Uterus (tissue), 4 donors: ENCODE measurements around the gene TNFSF9. TPM values are rescaled to one million over a fixed set of nuclear protein-coding genes. Genes with fewer than 3 reads are reported as not detected.

Source experiments
- DNase-seq, 2 donors: peaks; one replicate each; pipeline ENCODE4 v3.0.0-alpha.2; 2019 to 2020
- H3K27ac ChIP-seq, 2 donors: fragments of 200-600 bp; sonication (generic); 1 replicate in 1 of 2; 2 replicates in 1 of 2; pipeline ENCODE4 v1.5.1; 2016 to 2018
- H3K27me3 ChIP-seq, 2 donors: fragments of 200-600 bp; sonication (generic); one replicate each; pipeline ENCODE4 v1.5.1; 2018 to 2019; ENCODE audit warnings: control low read depth in 1 of 2
- H3K36me3 ChIP-seq, 2 donors: fragments of 200-600 bp; sonication (generic); one replicate each; pipeline ENCODE4 v1.5.1; 2019; ENCODE audit warnings: control low read depth in 1 of 2
- H3K4me1 ChIP-seq, 2 donors: fragments of 200-600 bp; sonication (generic); one replicate each; pipeline ENCODE4 v1.5.1; 2018 to 2019; ENCODE audit warnings: control low read depth in 1 of 2
- H3K4me3 ChIP-seq, 2 donors: fragments of 200-600 bp; sonication (generic); 1 replicate in 1 of 2; 2 replicates in 1 of 2; pipeline ENCODE4 v1.5.1; 2018 to 2019; ENCODE audit warnings: mild to moderate bottlenecking in 1 of 2
- H3K9me3 ChIP-seq, 2 donors: fragments of 200-600 bp; sonication (generic); one replicate each; pipeline ENCODE4 v1.5.1; 2019; ENCODE audit warnings: control low read depth in 1 of 2
- CTCF ChIP-seq, 4 experiments: fragments of 200-600 bp in 2 of 4; fragments of 450-650 bp in 2 of 4; sonication (generic) in 2 of 4; IDR thresholded peaks; one replicate each; pipeline ENCODE4 v1.5.1; 2016 to 2019; ENCODE audit warnings: antibody characterized with exemption in 4 of 4, mild to moderate bottlenecking in 2 of 4, moderate library complexity in 1 of 4
- POLR2A ChIP-seq, 2 donors: fragments of 450-650 bp; IDR thresholded peaks; one replicate each; pipeline ENCODE4 v1.6.1; 2016; ENCODE audit warnings: antibody characterized with exemption in 2 of 2, mild to moderate bottlenecking in 1 of 2, moderate library complexity in 1 of 2
- intact Hi-C: fragments of 100-400 bp; cut with DNase I; formaldehyde crosslinking; loops from one replicate; pipeline ENCODE4 v1.15.1; 2023; ENCODE audit warnings: low total_unique reads
- total RNA-seq, 4 donors: library from RNA; depleted of rRNA in 3 of 4; stranded (reverse); fragments of >200 nt in 3 of 4; gene quantifications; one replicate each; pipeline versions ENCODE4 v1.1.0 to v1.2.4, GENCODE V29; 2014 to 2023
- donor health status: DM: yes; HTN: yes; CAD: no.

The TNFSF9 gene
- total RNA-seq, 4 donors from 2014 or later: 0.28 TPM; not detected in 3

GRCh38 chr19:6484831-6485230 lies 46.0 kb upstream of the TNFSF9 start:
- no peaks in the 10 kb centered on the region for H3K36me3 ChIP-seq
- no peaks in the 10 kb centered on the region for H3K27me3 ChIP-seq
- no peaks in the 10 kb centered on the region for H3K4me1 ChIP-seq
- no peak overlapping the region for H3K27ac ChIP-seq
- no peak for DNase-seq
- TF ChIP-seq CTCF (IDR thresholded peaks at IDR 0.05): no peak
- TF ChIP-seq POLR2A (IDR thresholded peaks at IDR 0.05): no peak
- no peaks in the 10 kb centered on the region for H3K9me3 ChIP-seq
- intact Hi-C loops: no loop called here
- no peak overlapping the region for H3K4me3 ChIP-seq

DNA sequence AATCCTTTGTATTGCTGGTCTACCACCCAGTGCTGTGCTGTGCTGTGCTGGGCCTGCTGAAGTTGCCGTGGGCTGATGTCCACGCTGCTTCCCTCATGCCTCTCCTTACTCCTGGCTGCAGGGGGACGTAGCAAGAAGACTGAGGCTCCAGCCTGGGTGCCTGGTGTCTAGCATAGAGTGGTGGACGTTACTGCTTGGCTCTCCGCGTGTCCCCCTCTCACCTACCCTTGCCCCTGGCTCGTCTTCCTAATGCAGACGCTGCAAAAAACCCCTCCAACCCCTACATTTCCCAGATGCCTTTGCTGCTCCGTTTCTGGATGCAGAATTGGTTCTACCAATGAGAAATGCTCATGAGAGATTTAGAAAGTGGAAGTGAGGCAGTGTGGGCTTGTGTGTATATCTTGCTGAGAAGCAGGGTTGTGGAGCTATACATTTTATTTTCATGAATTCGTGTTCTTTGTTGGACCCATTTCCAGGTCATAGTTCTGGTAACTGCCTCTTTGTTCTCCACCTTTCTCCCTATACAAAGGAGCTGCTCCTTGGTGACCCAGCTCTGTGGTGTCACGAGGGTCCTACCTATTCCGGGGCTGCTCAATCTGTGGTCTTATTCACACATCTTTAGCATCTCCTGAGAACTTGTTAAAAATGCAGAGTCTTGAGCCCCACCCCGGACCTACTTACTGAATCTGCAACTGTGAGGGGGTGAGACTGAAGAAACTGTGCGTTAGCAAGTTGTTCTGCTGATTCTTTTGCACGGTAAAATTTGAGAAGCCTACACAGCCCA lies 41.4 kb upstream of the TNFSF9 start:
- H3K27me3 ChIP-seq: no peaks in the 10 kb centered on the region
- H3K9me3 ChIP-seq: no peaks in the 10 kb centered on the region
- no peaks in the 10 kb centered on the region for H3K36me3 ChIP-seq
- no peak for DNase-seq
- H3K27ac ChIP-seq: no peak overlapping the region
- H3K4me1 ChIP-seq: no peaks in the 10 kb centered on the region
- H3K4me3 ChIP-seq: no peak overlapping the region
- intact Hi-C loops: no loop called here
- TF ChIP-seq POLR2A (IDR thresholded peaks at IDR 0.05) (no peak), CTCF (IDR thresholded peaks at IDR 0.05) (no peak)

DNA sequence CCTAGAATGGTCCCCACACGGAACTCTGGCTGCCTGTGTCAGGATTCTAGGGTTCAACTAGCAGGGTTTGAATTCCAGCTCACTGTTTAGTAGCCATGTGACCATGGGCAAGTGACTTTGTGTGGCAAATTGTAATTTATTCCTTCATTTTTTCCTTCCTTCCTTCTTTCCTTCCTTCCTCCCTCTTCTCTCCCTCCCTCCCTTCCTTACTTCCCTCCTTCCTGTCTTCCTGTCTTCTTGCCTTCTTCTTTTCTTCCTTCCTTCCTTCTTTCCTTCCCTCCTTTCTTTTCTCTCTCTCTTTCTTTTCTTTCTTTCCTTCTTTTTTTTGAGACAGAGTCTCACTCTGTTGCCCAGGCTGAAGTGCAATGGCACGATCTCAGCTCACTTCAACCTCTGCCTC lies 40.7 kb upstream of the TNFSF9 start:
- no peak for DNase-seq
- Histone ChIP-seq H3K9me3 (no peaks in the 10 kb centered on the region), H3K27me3 (no peaks in the 10 kb centered on the region), H3K27ac (no peak overlapping the region), H3K36me3 (no peaks in the 10 kb centered on the region), H3K4me3 (no peak overlapping the region), H3K4me1 (no peaks in the 10 kb centered on the region)
- TF ChIP-seq CTCF (IDR thresholded peaks at IDR 0.05) (no peak), POLR2A (IDR thresholded peaks at IDR 0.05) (no peak)
- intact Hi-C loops: no loop called here

DNA sequence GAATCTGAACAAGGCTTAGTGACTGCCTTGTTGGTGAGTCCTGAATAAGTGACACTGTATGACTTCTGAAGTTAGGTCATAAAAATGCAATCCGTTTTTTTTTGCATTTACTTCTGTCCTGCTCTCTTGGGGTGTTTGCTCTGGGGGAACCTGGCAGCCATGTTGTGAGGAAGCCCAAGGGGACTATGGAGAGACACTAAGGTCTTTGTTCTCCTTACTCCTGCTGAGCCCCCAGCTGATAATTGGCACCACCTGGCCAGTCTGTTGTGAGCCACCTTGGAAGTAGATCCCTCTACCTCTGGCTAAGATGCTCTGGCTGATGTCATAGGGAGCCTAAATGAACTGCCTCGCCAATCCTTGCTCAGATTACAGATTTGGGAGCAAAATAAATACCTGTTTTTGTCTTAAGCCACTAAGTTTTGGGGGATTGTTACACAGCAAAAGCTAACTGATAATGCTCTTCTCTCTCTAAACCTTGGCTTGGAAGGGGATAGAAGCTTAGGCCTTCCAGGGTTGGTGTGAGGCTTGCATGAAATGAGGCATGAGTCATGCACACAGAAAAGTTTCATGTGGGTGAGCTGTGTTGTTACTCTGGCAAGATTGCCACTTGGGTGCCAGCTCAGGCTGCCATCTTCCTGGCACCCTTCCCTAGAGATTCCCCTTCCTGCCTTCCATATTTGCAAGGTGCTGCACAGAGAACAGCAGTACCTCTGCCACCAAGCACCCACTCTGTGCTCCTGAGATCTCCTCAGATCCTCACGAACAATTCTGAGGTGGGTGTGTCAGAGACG lies 38.8 kb upstream of the TNFSF9 start:
- Histone ChIP-seq H3K4me3 (no peak overlapping the region), H3K27me3 (no peaks in the 10 kb centered on the region), H3K27ac (no peak overlapping the region), H3K36me3 (no peaks in the 10 kb centered on the region), H3K9me3 (no peaks in the 10 kb centered on the region), H3K4me1 (no peaks in the 10 kb centered on the region)
- DNase-seq: no peak
- intact Hi-C loops: no loop called here
- TF ChIP-seq CTCF (IDR thresholded peaks at IDR 0.05) (no peak), POLR2A (IDR thresholded peaks at IDR 0.05) (no peak)

- no peak for DNase-seq
- H3K27ac ChIP-seq: no peak overlapping the region
Measured at GRCh38 chr19:6494438-6495036, 36.3 kb upstream of the TNFSF9 start.

More at GRCh38 chr19:6494438-6495036, 36.3 kb upstream of the TNFSF9 start:
- Histone ChIP-seq H3K36me3 (no peaks in the 10 kb centered on the region), H3K4me3 (no peak overlapping the region), H3K27me3 (no peaks in the 10 kb centered on the region), H3K4me1 (no peaks in the 10 kb centered on the region), H3K9me3 (no peaks in the 10 kb centered on the region)
- intact Hi-C loops: no loop called here
- no peak for TF ChIP-seq POLR2A (IDR thresholded peaks at IDR 0.05)
